Measurements from ENCODE around the gene SCMH1.
"Not testable (repeated sequence)": the region's sequence is repeated elsewhere in the genome, so short reads cannot be mapped to it uniquely, and the experiment has no call there.

The SCMH1 gene

GRCh38 chr1:41200728-41201127, 41.4 kb downstream of the SCMH1 start:
- DNase-seq, result no peak

- no peak for DNase-seq
Observed at GRCh38 chr1:41199375-41199774, 42.7 kb downstream of the SCMH1 start.

GRCh38 chr1:41192456-41193178, 49.5 kb downstream of the SCMH1 start:
- no peak for DNase-seq

DNA sequence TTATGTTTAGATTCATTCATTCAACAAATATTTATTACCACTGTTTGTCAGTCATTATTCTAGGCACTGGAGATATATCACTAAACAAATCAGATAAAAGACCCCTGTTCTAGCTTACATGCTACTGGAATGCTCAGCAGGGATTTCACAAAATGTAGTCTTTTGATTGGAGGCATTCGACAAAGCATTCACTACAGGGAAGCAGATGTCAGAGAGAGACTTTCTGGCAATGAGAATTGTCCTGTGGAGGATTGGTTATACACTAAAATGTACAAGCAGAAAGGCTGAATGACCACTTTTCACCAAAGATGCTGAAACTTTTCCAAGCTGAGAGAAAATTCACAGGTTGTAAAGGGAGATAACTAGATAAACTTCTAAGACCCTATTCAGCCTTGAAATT, 57.7 kb downstream of the SCMH1 start:
- no peak for DNase-seq

- not testable (repeated sequence) for DNase-seq
Observed at GRCh38 chr1:41178230-41178629, 63.9 kb downstream of the SCMH1 start.

DNA sequence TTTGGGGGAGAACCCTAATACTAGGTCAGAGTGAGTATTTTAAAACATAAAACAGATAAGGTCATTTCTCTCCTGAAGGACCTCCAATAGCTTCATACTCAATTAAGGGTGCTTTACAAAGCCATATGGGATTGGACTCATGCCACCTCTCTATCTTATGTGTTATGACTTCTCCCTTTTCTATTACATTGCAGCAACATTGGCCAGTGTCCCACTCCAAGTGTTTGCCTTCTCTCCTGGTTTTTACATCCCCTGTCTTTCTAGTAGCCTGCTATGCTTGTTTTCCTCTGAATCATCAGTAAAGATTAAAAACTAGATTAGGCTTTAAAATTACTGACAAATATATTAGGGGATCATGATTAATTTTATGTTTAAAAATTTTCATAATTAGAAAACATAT, 66.6 kb downstream of the SCMH1 start:
- DNase-seq, result no peak

- no peak for DNase-seq
Observed at GRCh38 chr1:41174170-41174569, 67.9 kb downstream of the SCMH1 start.

- no peak for DNase-seq
Observed at GRCh38 chr1:41173651-41174050, 68.5 kb downstream of the SCMH1 start.

GRCh38 chr1:41171266-41171874, 70.7 kb downstream of the SCMH1 start:
- DNase-seq, result no peak

- no peak for DNase-seq
Observed at GRCh38 chr1:41169799-41170180, 72.3 kb downstream of the SCMH1 start.

GRCh38 chr1:41169066-41169798, 72.9 kb downstream of the SCMH1 start:
- no peak for DNase-seq

DNA sequence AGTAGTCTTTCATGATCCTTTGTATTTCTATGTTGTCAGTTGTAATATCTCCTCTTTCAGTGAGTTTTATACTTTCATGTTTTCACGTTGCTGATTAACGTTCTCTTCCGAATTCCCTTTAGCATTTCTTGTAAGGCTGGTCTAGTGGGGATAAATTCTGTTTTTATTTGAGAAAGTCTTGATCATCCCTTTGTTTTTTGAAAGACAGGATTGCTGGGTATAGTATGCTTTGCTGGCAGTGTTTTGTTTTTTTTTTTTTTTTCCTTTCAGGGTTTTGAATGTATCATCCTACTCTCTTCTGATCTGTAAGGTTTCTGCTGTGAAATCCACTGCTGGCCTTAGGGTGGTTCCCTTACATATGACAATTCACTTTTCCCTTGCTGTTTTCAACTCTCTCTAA, 74.4 kb downstream of the SCMH1 start:
- no peak for DNase-seq

- no peak for DNase-seq
Observed at GRCh38 chr1:41164727-41165126, 77.4 kb downstream of the SCMH1 start.

GRCh38 chr1:41162441-41162840, 79.7 kb downstream of the SCMH1 start:
- no peak for DNase-seq

GRCh38 chr1:41161846-41162245, 80.3 kb downstream of the SCMH1 start:
- peak; percentile 38 for DNase-seq

GRCh38 chr1:41160498-41161110, 81.5 kb downstream of the SCMH1 start:
- no peak for DNase-seq

DNA sequence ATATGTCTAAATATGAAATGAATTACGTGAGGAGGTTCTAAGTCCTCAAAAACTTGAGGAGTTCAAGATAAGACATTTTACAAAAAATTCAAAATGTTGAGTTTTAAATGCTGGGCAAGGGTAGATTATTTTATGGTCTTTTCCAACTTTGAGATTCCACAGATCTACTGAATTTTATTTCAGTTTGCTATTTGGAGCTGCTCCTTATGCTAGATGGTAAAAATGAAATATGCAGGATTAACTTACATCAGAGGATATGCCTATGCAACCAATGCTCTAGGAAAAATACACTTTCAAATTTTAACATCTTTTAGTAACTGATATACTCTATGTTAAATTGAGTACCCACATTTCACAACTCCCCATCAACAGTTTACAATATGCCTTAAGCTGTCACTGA, 83.1 kb downstream of the SCMH1 start:
- no peak for DNase-seq

GRCh38 chr1:41158147-41158875, 83.8 kb downstream of the SCMH1 start:
- DNase-seq, result no peak

DNA sequence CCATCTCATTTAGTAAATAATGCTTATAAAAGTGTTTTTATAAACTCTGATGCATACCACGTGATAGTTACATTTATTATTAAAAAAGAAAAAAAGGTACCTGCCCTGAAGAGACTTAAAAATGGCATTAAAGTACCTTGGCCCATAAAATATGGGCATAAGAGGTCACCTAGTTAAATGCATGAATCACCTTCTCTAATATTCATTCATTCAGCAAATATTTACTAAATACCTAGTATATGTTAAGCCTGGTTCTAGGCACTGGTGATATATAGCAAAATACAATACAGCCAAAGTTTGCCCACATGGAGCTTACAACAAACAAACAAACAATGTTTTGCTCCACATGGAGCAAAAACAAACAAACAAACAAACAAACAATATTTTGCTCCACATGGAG, 87.0 kb downstream of the SCMH1 start:
- DNase-seq, result no peak

DNA sequence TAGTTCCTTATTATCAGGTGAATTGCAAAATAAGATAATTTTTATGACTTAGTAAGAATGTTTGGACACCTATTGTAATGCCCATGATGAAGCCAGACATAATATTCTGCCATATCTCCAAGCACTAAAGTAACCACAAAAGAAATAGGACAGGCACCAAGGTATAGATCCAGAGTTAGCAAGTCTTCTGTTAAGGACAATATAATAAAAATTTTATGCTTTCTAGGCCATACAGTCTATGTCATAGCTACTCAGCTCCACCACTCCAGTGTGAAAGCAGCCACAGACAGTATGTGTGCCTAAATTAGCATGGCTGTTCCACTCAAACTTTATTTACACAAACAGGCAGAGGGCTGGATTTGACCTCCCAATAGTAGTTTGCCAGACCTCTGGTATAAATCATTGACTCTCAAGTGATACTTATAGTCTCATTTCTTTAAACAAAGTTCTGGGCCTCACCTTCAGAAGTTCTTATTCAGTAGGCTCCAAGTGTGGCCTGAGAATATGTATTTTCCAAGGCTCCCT, 88.3 kb downstream of the SCMH1 start:
- DNase-seq, result no peak

DNA sequence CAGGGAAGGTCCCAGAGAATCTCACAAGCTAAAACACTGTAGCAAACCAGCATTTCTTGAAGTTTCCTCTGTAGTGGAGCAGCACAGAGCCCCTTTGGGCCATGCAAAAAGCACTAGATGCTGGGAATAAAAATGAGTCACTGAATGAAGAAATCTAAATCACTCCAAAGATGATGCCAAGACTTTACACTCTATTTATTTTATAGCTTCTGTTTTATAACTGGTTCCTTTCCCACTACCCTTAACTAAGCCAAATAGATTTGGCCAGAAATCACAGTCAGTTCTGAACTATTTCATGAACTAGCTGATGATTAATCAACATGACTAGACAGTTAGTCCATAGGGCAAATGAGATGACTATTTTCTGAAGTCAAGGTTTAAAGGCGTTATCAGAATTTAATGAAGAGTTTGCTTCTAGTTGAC, 89.5 kb downstream of the SCMH1 start:
- no peak for DNase-seq

GRCh38 chr1:41151846-41152245, 90.3 kb downstream of the SCMH1 start:
- no peak for DNase-seq

GRCh38 chr1:41149570-41149969, 92.5 kb downstream of the SCMH1 start:
- no peak for DNase-seq
